Nucleus accumbens (tissue), 56 donors: ENCODE results near the gene PTPRE.

Source experiments
- DNase-seq, 56 donors: peaks; one replicate each; lab custom pipeline; 2025; lab: John Stamatoyannopoulos, UW

The PTPRE gene

DNA sequence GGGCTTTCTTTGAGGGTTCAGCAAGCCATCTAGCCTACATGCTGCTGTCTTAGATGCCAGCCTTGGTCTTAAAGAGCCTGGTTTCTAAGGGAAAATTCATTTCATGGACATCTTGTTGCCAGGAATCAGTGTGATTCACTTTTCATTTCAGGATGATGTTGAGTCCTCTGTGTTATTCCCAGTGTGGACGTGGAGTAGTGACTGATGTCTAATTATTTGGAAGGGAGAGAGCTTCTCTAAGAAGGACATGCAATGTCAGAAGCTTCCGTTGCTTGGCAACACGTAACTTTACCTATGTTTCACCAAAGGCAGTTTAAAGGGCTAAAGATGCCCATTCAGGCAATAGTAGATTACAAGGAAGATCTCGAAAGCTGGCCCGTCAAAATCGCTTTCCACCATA lies 89.0 kb downstream of the PTPRE start:
- no peak for DNase-seq

GRCh38 chr10:127996586-127996985 lies 89.7 kb downstream of the PTPRE start:
- no peak for DNase-seq

- no peak for DNase-seq
These were observed 90.4 kb downstream of the PTPRE start for GRCh38 chr10:127997271-127997670.

- DNase-seq, result peak in 11 of 56 donors; percentile 13 to 42 (median 28)
These were observed 91.0 kb downstream of the PTPRE start for GRCh38 chr10:127997937-127998336.

- peak in 2 of 56 donors; percentile 9 to 56 for DNase-seq
These were observed 91.7 kb downstream of the PTPRE start for GRCh38 chr10:127998501-127999144.

- peak in 40 of 56 donors; percentile 15 to 67 (median 38) for DNase-seq
These were observed 92.6 kb downstream of the PTPRE start for GRCh38 chr10:127999297-128000129.

DNA sequence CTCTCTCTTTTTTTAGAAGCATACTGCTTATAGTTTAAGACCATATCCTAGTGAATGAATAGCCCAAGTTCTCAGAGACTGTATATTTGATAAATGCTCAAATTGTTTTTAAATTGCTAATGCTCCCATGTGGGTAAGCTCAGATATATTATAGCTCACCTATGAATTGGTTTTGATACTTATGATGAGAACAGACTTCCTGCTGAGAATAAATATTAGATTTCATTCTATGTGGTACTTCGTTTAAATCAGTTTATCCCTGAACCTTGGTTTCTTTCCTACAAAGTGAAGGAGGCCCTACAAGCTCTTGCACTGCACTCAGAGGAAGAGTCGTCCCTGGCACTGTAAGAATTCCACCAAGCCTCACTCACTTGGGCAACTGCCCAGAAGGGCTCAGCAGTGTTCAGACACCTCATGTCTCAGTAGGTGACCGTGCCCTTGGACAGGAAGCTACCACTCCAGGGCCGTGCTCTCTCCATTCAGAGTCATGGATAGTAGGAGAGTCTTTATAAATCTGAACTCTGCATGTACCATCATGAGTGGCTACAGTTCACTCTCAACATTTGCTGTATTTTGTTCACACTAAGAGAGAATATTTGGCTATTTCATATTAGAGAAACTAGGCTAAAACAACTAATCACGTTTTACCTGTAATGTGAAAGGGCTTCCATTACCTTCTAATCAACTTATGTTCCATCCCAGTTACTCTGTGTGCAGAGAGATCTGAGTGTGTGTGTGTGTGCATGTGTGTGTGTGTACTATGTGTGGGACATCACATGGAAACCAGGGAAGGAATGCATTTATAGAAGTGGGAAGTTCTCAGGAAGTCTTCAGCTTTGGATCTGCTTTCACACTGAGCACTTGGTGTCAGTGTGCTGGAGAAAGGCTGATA lies 93.8 kb downstream of the PTPRE start:
- peak in 2 of 56 donors; percentile 10 to 18 for DNase-seq

- DNase-seq, result no peak
These were observed 94.5 kb downstream of the PTPRE start for GRCh38 chr10:128001363-128001745.

DNA sequence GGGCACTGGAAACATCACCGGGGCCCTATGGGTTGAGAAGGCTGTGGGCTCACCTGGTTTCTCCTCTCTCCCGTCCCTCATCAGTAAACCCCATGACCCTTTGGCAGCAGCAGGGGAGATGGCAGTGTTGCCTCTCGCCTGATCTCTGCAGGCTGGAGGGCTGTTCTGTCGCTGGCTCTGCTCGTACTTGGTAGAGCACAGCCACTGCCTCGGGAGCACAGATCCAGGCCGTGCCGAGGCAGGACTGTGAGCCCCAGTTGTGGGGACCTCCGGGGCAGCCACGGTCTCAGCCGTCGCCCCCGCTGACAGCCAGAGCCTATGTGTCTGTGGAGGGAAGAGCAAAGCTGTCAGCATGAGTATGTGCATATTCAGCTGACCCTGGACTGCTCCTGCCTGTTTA lies 94.9 kb downstream of the PTPRE start:
- DNase-seq, result peak in 6 of 56 donors; percentile 10 to 36 (median 22)

DNA sequence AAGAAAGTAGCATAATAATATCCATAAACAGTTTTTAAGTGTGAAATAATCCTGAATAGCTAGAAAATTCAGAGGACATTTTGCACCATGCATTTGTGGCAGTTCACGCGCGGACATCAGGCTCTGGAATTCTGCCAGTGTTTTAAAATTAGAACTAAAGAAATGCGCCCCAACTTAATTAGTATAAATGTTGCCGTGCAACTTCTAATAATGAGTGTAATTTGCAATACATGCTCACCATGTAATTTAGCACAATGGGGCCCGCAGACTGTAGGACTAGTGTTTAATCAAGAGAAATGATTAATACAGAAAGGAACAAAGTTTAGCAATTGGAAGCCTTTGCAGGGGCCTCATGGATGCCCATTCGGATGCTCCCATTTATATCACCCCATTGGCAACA lies 96.6 kb downstream of the PTPRE start:
- DNase-seq, result no peak

DNA sequence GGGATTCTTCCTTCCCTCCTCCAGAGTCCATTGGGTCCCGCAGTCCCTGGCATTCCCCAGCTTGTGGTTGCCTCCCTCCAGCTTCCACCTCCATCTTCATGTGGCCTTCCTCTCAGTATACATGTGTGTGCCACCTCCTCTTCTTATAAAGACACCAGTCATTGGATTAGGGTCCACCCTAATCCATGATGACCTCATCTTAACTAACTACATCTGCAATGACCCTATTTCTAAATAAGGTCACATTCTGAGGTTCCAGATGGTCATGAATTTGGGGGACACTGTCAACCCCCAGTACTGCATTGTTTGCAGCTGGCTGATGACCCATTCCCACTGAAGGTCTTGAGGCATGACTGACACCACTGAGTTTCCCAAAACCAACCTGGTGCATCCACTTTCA lies 99.0 kb downstream of the PTPRE start:
- DNase-seq, result no peak

- DNase-seq, result no peak
These were observed 100.2 kb downstream of the PTPRE start for GRCh38 chr10:128007056-128007455.

- no peak for DNase-seq
These were observed 101.1 kb downstream of the PTPRE start for GRCh38 chr10:128007971-128008370.

DNA sequence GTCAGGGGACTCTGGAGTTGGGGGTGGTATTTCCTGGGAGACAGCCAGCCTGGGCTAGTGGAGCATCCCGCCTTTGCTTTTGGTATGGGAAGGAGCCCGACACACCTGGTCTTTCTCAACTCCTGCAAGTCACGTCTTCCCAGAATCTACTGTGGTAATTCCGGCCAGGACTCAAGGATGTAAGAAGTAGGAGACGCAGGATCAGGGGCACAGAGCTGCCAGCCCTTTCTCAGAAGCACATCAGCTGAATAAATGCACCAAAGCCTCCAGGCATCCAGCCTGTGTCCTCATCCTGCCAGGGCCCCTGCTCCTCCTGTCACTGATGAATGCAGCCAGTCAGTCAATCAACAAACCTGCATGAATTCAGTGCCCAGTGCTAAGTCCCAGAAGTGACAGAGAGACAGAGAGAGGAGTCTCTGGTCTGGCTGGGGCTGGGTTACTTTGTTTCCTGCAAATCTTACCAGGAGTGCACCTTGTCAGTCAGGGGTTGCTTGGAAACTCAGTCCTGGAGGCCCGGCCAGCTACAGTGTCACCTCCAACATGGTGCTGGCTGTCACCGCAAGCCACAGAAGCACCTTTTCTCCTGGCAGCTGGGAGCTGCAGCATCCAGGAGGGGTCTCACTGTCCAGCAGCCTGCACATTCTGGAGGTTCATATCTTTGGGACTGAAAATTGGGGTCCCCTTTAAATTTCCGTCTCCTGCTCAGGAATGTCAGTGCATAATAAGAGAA lies 101.8 kb downstream of the PTPRE start:
- no peak for DNase-seq

DNA sequence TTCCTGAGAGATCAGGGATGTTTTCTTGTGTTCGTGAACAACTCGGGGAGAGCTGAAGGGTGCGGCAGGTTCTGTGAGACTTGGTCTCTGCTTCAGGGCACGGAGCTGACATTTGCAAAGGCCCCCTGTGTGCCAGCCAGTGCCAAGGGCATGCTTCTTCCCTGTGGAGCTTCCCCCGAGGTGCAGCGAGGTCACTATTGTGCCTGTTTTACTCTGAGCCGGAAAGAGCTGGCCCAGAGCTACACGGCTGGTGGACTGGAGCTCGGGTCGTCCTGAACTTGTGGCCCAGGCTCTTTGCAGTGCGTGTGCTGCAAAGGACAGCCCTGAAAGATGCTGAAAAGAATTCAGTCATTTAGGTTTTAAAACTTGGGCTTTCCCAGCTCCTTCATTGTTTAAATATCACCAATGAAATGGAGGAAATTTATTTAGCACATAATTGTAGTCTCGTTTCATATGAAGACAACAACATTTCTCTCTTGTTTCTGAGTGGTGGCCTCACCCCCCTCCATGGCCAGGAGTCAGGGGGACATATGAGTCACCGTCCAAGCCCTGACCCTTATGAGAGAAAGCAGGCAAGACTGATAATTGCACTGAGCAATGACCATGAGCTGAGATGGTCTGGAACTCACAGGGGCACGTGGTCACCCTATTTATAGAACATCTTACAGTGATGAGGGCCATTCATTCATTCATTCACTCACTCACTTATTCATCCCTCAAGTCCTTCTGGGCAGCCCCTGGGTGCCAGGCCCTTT lies 102.6 kb downstream of the PTPRE start:
- DNase-seq, result no peak

- peak in 51 of 56 donors; percentile 24 to 90 (median 70) for DNase-seq
These were observed 104.4 kb downstream of the PTPRE start for GRCh38 chr10:128011059-128011979.

GRCh38 chr10:128013626-128014025 lies 106.7 kb downstream of the PTPRE start:
- no peak for DNase-seq

DNA sequence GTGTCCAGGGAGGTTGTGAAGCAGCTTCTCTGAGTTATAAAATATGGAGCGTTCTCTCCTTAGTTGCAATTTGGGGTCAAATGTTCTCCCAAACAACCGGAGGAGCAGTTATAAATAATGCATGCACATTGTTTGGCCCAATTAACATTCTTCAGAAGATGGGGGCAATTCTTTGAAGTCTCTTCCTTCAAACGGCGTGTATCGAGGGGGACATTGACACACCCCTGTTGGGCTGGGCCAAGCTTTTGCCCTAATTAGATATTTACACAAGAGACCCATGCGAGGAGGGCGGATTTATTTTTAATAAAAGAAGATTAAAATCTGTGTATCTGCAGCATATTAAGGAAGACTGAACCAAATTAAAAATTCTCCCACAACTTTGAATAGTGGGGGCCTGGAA lies 107.3 kb downstream of the PTPRE start:
- DNase-seq, result no peak
